Mucosa of descending colon (tissue), 3 donors: ENCODE results near the gene TAAR1. TPM values are rescaled to one million over a fixed set of nuclear protein-coding genes. Genes with fewer than 3 reads are reported as not detected.

ENCODE experiments used
- ATAC-seq: fragments of 200-7000 bp; cut with Tn5 transposase; one replicate; pipeline ENCODE4 v1.9.1; 2020; ENCODE audit warnings: mild to moderate bottlenecking, moderate library complexity
- DNase-seq, 3 donors: peaks; one replicate each; pipeline ENCODE4 v3.0.0-alpha.2; 2020
- H3K36me3 ChIP-seq: fragments of 200-600 bp; one replicate; pipeline ENCODE4 v1.8.0; 2021; ENCODE audit warnings: low read depth, mild to moderate bottlenecking
- H3K4me1 ChIP-seq: fragments of 200-600 bp; one replicate; pipeline ENCODE4 v1.8.0; 2021; ENCODE audit warnings: low read depth, mild to moderate bottlenecking
- H3K4me3 ChIP-seq: fragments of 200-600 bp; one replicate; pipeline ENCODE4 v1.8.0; 2021; ENCODE audit warnings: mild to moderate bottlenecking
- H3K9me3 ChIP-seq: fragments of 200-600 bp; one replicate; pipeline ENCODE4 v1.8.0; 2021; ENCODE audit warnings: mild to moderate bottlenecking
- CTCF ChIP-seq: fragments of 200-600 bp; IDR thresholded peaks from one replicate; pipeline ENCODE4 v1.8.0; 2022; ENCODE audit warnings: antibody characterized with exemption, mild to moderate bottlenecking
- intact Hi-C, 2 donors: fragments of 100-400 bp; cut with DNase I in 1 of 2; cut with micrococcal nuclease in 1 of 2; formaldehyde crosslinking; loops; one replicate each; pipeline versions ENCODE4 v1.11.0 to v1.11.1; 2022; cut with DNase I, micrococcal nuclease
- total RNA-seq, 3 donors: library from RNA; stranded (reverse); fragmentation: NEBNext Ultra II Directional in 2 of 3; extraction: Animal tissue kit (Norgen Biotek cat#: 25700) in 2 of 3; gene quantifications; one replicate each; pipeline versions ENCODE4 v1.2.1 to v1.2.4, GENCODE V29; 2021 to 2023
- donor health status: DM: no; HTN: no; CAD: no; lungs with moderate emphysema.
- donor health status: DM: no; HTN: no; CAD: no.
- donor health status: DM: no; HTN: yes; CAD: no.

Gene TAAR1
- total RNA-seq, 3 donors from 2014 or later, result not detected

GRCh38 chr6:132695773-132696172 lies 36.8 kb upstream of the TAAR1 start:
- Histone ChIP-seq H3K9me3 (peaks cover 6% of the 10 kb centered on the region), H3K4me3 (no peak overlapping the region), H3K4me1 (no peaks in the 10 kb centered on the region), H3K36me3 (no peaks in the 10 kb centered on the region)
- intact Hi-C loops, result no loop called here
- DNase-seq, result no peak
- no peak for ATAC-seq
- no peak for TF ChIP-seq CTCF

- no peak for DNase-seq
- intact Hi-C loops, result no loop called here
Observed at GRCh38 chr6:132693478-132693877, 34.5 kb upstream of the TAAR1 start.

GRCh38 chr6:132690678-132691077 lies 31.7 kb upstream of the TAAR1 start:
- intact Hi-C loops, result no loop called here
- no peak for TF ChIP-seq CTCF
- DNase-seq (no peak), ATAC-seq (no peak)
- Histone ChIP-seq H3K9me3 (no peaks in the 10 kb centered on the region), H3K36me3 (no peaks in the 10 kb centered on the region), H3K4me3 (no peak overlapping the region), H3K4me1 (no peaks in the 10 kb centered on the region)

More at GRCh38 chr6:132693478-132693877, 34.5 kb upstream of the TAAR1 start:
- Histone ChIP-seq H3K4me1 (no peaks in the 10 kb centered on the region), H3K9me3 (peaks cover 6% of the 10 kb centered on the region), H3K36me3 (no peaks in the 10 kb centered on the region), H3K4me3 (no peak overlapping the region)
- ATAC-seq, result no peak
- no peak for TF ChIP-seq CTCF

- Histone ChIP-seq H3K4me3 (no peak overlapping the region), H3K36me3 (no peaks in the 10 kb centered on the region), H3K9me3 (no peaks in the 10 kb centered on the region), H3K4me1 (no peaks in the 10 kb centered on the region)
- DNase-seq, result peak in 1 of 3 donors; percentile 5
- peak; percentile 75 for ATAC-seq
- no peak for TF ChIP-seq CTCF
- intact Hi-C loops, result no loop called here
Observed at GRCh38 chr6:132687306-132687705, 28.3 kb upstream of the TAAR1 start.

- intact Hi-C loops, result no loop called here
- no peak for ATAC-seq
- Histone ChIP-seq H3K4me3 (no peak overlapping the region), H3K36me3 (no peaks in the 10 kb centered on the region), H3K9me3 (no peaks in the 10 kb centered on the region), H3K4me1 (no peaks in the 10 kb centered on the region)
- no peak for TF ChIP-seq CTCF
- DNase-seq, result no peak
Observed at GRCh38 chr6:132686531-132686930, 27.5 kb upstream of the TAAR1 start.

- TF ChIP-seq CTCF, result no peak
Observed at GRCh38 chr6:132685009-132685408, 26.0 kb upstream of the TAAR1 start.

More at GRCh38 chr6:132685009-132685408, 26.0 kb upstream of the TAAR1 start:
- intact Hi-C loops, result no loop called here
- no peak for ATAC-seq
- Histone ChIP-seq H3K36me3 (no peaks in the 10 kb centered on the region), H3K9me3 (no peaks in the 10 kb centered on the region), H3K4me3 (no peak overlapping the region), H3K4me1 (no peaks in the 10 kb centered on the region)
- DNase-seq, result no peak
